ENCODE results near the gene RPL27A. TPM values are rescaled to one million over a fixed set of nuclear protein-coding genes. Genes with fewer than 3 reads are reported as not detected.

RPL27A gene
- total RNA-seq, 1 donor from 2014 or later: 513 TPM

DNA sequence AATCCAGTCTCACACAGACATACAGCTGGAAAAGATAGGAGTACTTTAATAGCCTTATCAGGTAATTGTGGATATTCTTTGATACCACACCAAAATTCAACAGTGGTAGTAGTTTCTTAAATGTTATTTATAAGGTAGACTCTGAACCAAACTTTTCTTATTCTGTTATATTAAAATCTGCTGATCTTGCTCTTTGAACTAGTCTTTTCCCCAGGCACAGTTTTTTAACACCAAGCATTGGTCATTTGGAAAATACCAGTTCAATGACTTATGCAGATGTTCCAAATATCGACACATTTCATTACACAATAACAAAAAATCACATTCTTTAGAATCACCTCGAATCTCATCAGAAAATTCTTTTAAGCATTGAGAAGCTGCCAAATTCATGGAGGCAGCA, 7.7 kb upstream of the RPL27A start:
- no peak for DNase-seq (ENCODE audit: low spot score)

GRCh38 chr11:8676458-8676857, 6.1 kb upstream of the RPL27A start:
- DNase-seq (ENCODE audit: low spot score): no peak

GRCh38 chr11:8679006-8679405, 3.6 kb upstream of the RPL27A start:
- DNase-seq (ENCODE audit: low spot score): no peak

DNA sequence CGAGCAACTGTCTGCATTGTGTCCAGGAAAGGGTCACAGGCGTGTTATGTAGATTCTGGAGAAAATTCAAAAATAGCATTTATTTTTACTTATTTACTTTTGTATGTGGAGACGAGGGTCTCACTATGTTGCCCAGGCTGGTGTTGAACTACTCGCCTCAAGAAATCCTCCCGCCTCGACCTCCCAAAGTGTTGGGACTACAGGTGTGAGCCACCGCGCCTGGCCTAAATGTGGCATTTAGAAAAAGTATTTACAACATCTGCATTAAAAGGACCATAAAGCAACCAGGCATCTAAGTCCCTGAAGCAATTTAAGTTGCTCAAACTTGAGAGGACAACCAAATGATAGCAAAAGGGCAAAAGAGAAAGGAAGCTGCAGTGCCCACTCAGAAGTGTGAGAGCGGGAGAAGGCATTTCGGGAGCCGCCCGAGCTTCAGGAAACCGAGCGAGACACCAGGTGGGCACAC, 722 bp upstream of the RPL27A start:
- no peak for DNase-seq (ENCODE audit: low spot score)

GRCh38 chr11:8683115-8683807, 669 bp downstream of the RPL27A start:
- DNase-seq (ENCODE audit: low spot score): no peak

- DNase-seq (ENCODE audit: low spot score): no peak
Observed at GRCh38 chr11:8684600-8685290, 2.2 kb downstream of the RPL27A start.

GRCh38 chr11:8685306-8685705, 2.7 kb downstream of the RPL27A start:
- DNase-seq (ENCODE audit: low spot score): no peak

DNA sequence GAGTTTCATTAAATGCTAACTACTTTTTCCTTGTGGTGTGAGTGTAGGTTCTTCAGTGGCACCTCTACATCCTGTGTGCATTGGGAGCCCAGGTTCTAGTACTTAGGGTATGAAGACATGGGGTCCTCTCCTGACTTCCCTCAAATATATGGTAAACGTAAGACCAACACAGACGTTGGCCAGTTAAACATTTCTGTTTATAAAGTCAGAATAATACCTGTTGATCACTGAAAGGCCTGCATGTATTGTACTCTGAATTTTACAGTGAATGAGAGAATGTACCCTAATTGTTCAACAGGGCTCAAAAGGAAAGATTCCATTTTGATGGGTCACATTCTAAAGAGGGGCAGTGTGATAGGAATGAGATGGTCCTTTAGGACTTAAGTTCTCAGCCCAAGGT, 3.2 kb downstream of the RPL27A start:
- DNase-seq (ENCODE audit: low spot score): no peak

DNA sequence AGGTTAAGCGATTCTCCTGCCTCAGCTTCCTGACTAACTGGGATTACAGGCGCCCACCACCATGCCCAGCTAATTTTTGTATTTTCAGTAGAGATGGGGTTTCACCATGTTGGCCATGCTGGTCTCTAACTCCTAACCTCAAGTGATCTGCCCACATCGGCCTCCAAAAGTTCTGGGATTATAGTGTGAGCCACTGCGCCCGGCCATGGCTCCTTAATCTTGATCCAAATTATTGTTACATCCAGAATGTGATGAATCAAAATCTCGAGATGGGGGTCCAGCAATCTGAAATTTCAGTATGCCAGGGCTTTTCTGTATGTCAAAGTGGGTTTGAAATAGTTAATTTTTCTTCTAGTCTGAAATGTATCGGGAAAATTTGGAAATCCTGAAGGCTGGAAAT, 3.7 kb downstream of the RPL27A start:
- no peak for DNase-seq (ENCODE audit: low spot score)

GRCh38 chr11:8688414-8689362, 6.1 kb downstream of the RPL27A start:
- peak; percentile 95 for DNase-seq (ENCODE audit: low spot score)

- DNase-seq (ENCODE audit: low spot score): no peak
Observed at GRCh38 chr11:8689726-8690255, 7.2 kb downstream of the RPL27A start.

- no peak for DNase-seq (ENCODE audit: low spot score)
Observed at GRCh38 chr11:8690374-8691342, 8.1 kb downstream of the RPL27A start.

DNA sequence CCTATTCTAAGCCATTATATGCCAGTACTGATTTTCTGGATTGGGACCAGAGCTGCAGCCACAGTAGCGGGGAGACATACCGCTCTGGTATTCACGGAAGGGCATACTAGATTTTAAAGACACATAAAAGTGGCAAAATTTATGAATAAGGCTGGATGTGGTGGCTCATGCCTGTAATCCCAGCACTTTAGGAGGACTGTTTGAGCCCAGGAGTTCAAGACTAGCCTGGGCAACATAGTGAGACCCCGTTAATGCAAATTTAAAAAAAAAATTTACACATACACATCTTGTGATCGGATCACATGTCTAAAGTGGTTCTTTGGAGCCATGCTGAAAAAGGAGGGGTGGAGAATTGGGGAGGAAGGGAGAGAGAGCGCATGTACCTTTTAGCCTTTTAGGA, 9.0 kb downstream of the RPL27A start:
- no peak for DNase-seq (ENCODE audit: low spot score)

DNA sequence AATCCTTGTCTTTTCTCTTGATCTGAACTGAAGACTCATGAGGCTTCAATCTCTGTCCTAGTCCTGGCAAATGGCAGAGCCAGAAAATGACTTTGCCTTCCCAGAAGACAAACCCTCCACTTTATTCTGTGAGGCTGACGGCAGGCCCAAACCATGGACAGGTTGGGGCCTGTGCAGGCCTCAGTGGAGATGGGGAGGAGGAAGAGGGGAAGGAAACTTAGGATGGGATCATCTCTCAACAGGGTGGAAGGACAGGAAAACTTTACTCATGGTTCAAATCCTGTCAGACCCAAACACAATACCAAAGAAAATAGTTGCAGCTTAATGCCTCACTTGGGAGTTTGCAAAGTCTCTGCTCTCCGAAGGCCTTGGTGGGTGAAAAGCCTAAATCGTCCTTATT, 9.8 kb downstream of the RPL27A start:
- no peak for DNase-seq (ENCODE audit: low spot score)

DNA sequence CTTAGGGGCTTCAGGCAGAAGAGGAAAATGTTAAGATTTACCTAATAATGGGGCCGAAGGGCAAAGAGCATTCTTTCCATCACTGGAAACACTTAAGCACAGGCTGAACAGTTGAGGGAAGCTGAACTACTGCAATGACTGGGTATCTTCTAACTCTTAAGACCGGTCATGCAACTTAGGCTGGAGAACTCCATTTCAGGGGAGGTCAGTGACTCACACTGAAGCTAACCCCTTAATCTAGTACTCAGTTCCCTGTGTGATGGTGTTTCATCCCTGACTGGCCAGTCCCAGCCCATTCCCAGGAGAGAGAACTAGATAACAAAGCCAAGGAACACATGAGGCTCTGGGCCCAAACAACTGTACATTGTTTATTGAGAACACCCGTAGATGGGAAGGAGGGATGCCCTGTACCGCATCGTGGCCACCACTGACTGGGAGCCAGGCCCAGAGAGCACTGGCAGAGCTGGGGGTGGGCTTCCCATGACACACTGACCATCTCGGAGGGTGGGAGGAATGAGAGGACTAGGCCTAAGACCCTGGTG, 10.5 kb downstream of the RPL27A start:
- no peak for DNase-seq (ENCODE audit: low spot score)

DNA sequence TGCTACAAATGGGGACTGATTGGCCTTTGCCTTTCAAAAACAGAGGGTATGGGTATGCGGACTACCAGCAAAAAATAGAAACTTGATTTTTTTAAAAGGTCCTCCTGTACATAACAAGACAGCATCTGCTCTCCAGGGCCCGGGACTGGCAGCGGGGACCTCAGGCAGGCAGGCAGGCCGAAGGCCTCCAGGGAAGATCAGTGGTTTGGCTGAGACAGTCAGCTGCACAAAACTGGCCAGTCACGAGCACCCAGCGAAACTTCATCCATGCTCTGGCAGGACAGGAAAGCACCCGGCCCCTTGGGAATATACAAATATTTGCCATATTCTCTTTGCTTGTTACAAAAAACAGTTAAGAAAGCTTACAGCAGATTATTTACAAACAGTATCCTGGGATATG, 11.0 kb downstream of the RPL27A start:
- no peak for DNase-seq (ENCODE audit: low spot score)

DNA sequence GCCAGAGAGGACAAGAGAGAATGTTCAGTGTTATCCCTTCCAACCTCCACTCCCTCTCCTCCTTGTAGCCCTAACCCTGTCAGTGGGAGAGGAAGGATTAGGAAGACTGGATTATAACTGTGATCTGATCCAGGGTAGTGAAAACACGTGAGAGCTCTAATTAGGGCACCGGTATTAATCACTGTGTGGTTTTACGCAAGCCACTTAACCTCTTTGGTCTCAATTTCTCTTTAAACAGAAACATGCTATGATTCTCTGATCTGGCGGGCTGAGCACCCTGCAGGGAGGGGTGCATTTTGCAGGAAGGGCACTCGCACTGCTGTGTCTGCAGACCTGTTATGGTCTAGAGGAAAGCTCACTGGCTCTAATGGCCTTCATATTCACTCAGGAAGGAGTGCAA, 11.5 kb downstream of the RPL27A start:
- no peak for DNase-seq (ENCODE audit: low spot score)

DNA sequence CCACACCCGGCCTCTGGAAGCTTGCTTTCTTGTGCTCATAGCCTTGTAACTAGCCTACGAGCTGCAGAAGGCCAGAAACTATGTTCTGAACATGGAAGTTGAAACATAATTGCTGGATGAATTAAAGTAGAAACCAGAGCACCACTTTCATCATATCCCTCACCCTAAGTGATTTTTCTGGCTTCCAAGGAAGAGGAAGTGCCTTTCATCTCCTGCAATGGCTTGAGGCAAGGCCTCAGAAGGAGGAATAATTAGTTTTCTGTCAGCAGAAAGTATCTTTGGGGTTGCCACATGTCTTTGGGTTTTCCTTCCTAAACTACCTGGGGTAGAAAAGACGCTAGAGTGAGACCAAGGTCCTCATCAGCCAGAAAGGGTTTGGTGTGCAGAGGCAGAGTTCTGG, 14.5 kb downstream of the RPL27A start:
- no peak for DNase-seq (ENCODE audit: low spot score)

DNA sequence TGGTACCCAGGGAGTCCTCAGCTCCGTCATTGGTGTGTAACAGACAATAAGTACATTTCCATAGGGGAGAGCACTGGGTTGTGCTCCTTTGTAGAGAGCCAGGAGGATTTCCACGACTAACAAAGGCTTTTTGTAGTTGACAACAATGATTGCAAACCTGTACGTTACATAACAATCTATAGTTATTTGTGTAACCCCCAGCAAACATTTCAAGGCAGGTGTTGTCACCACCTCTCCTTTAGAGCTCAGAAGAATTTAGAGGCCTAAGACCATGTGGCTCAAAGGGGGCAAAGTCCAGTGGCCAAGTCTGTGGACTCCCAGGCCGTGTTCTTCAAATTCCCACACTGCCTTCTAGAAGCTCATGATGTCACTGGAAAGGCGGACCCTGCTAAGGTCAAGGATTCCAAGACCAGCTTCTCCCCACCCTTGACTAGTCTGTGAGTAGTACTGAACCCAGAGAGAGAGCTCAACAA, 15.8 kb downstream of the RPL27A start:
- peak; percentile 56 for DNase-seq (ENCODE audit: low spot score)

- DNase-seq (ENCODE audit: low spot score): no peak
Observed at GRCh38 chr11:8698917-8699441, 16.4 kb downstream of the RPL27A start.

All from mucosa of gallbladder (tissue), 1 donor.